Right lobe of liver (tissue), 4 donors: ENCODE measurements around the gene ALMS1.

ENCODE experiments used
- CTCF ChIP-seq, 4 donors: fragments of 200-600 bp in 3 of 4; fragments of 450-650 bp in 1 of 4; IDR thresholded peaks; one replicate each; pipeline versions ENCODE4 v1.5.1 to v1.8.0; 2016 to 2022; ENCODE audit warnings: antibody characterized with exemption in 4 of 4, mild to moderate bottlenecking in 2 of 4
- POLR2A ChIP-seq: fragments of 450-650 bp; IDR thresholded peaks from one replicate; pipeline ENCODE4 v1.6.1; 2017; ENCODE audit warnings: antibody characterized with exemption, mild to moderate bottlenecking
- donor health status: DM: no; HTN: no; CAD: no.
- donor health status: DM: no; HTN: no; CAD: no.
- donor health status: DM: no; HTN: yes; CAD: no.

- no peak for TF ChIP-seq CTCF (IDR thresholded peaks at IDR 0.05)
- no peak for TF ChIP-seq POLR2A
Measured at GRCh38 chr2:73575261-73575660, 189.6 kb downstream of the ALMS1 start.
